H1 (cell line): ENCODE measurements around the gene RAN. TPM values are rescaled to one million over a fixed set of nuclear protein-coding genes. Genes with fewer than 3 reads are reported as not detected.

Source experiments
- ASH2L ChIP-seq: fragments of 200-600, 300-600 bp; sonication (generic); IDR thresholded peaks from one replicate; pipeline ENCODE4 v1.7.1; 2017; ENCODE audit warnings: low read length
- BACH1 ChIP-seq: IDR thresholded peaks from 2 replicates; pipeline ENCODE4 v1.6.1; 2012; ENCODE audit warnings: low read length, improper control_type of control experiment
- CHD2 ChIP-seq: IDR thresholded peaks from 2 replicates; pipeline ENCODE4 v1.6.1; 2012; ENCODE audit warnings: low read length, improper control_type of control experiment
- RFX5 ChIP-seq: IDR thresholded peaks from 2 replicates; pipeline ENCODE4 v1.6.1; 2011; ENCODE audit warnings: low read depth, low read length, improper control_type of control experiment, borderline replicate concordance
- SAP30 ChIP-seq: fragments of 300-600 bp; sonication (generic); IDR thresholded peaks from 2 replicates; pipeline ENCODE4 v1.7.1; 2012; ENCODE audit warnings: low read length, moderate library complexity, mild to moderate bottlenecking, inconsistent platforms; ENCODE audit not compliant: insufficient read depth, insufficient replicate concordance
- SUZ12 ChIP-seq: fragments of 200-600 bp; sonication (generic); IDR thresholded peaks from 2 replicates; pipeline ENCODE4 v1.6.1; 2012; ENCODE audit warnings: mild to moderate bottlenecking, inconsistent platforms, low read length, moderate library complexity, mixed read lengths
- TEAD4 ChIP-seq: IDR thresholded peaks from 2 replicates; pipeline ENCODE4 v1.6.1; 2012; ENCODE audit warnings: low read depth, low read length, inconsistent platforms, mixed read lengths
- polyA plus RNA-seq, 7 experiments: library from polyadenylated mRNA; depleted of rRNA in 3 of 7; stranded (reverse) in 5 of 7; unstranded in 2 of 7; fragments of >200 nt in 5 of 7; fragments of 200-250 nt in 2 of 7; gene quantifications; 1 replicate in 5 of 7; 2 replicates in 1 of 7; 4 replicates in 1 of 7; pipeline versions ENCODE4 v1.2.1 to v1.2.3, GENCODE V29; 2011 to 2013; ENCODE audit warnings: missing spikeins in 2 of 7, mixed read lengths in 2 of 7
- total RNA-seq: library from RNA; stranded (reverse); fragmentation: NEBNext Ultra II Directional; extraction: Animal tissue kit (Norgen Biotek cat#: 25700); gene quantifications from 2 replicates; pipeline ENCODE4 v1.2.1, GENCODE V29; 2021
- TF ChIP-seq, protein P1 (sequence below): fragments of 300-600 bp; sonication (generic); IDR thresholded peaks from 2 replicates; pipeline ENCODE4 v1.7.1; 2012; ENCODE audit warnings: low read length, moderate library complexity, mild to moderate bottlenecking, inconsistent platforms; ENCODE audit not compliant: insufficient replicate concordance

The RAN gene
- total and polyA plus RNA-seq, 2 of the 8 experiments (the other 6 are each of a cell fraction or from before 2014, with no cell fraction given) = 2,064 to 2,203 TPM

DNA sequence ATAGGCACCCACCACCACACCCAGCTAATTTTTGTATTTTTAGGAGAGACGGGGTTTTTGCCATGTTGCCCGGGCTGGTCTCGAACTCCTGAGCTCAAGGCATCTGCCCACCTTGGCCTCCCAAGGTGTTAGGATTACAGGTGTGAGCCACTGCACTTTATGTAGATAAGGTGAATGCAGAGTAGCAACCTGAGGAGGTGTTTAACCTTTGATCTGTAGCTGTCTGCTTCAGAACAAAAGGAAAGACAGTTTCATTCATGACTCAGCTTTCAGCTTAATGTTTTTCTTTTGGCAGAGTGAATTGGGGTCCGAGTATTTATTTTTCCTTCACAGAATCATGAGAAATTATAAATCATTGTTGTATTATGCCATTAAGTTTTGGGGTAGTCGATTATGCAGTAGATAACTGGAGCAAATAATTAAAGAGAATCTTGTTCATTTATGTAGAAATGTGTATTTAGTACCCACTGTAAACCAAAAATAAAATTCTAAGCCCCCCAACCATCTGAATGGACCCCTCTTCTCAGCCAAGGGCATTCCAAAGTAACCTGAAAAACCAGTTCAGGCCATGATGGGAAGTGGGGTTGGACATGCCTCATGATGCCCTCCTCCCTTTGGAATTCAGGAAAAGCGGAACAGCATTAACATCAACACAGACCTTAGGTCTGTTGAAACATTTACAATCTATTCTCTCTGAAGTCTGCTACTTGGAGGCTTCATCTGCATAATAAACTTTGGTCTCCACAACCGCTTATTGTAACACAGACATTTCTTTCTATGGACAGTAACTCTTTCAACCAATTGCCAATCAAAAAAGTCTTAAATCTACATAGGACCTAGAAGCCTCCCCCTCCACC lies 22.1 kb upstream of the RAN start (continued):
- peak; percentile 92 for TF ChIP-seq TEAD4
- TF ChIP-seq ASH2L = peak; percentile 95
- TF ChIP-seq, protein P1, sequence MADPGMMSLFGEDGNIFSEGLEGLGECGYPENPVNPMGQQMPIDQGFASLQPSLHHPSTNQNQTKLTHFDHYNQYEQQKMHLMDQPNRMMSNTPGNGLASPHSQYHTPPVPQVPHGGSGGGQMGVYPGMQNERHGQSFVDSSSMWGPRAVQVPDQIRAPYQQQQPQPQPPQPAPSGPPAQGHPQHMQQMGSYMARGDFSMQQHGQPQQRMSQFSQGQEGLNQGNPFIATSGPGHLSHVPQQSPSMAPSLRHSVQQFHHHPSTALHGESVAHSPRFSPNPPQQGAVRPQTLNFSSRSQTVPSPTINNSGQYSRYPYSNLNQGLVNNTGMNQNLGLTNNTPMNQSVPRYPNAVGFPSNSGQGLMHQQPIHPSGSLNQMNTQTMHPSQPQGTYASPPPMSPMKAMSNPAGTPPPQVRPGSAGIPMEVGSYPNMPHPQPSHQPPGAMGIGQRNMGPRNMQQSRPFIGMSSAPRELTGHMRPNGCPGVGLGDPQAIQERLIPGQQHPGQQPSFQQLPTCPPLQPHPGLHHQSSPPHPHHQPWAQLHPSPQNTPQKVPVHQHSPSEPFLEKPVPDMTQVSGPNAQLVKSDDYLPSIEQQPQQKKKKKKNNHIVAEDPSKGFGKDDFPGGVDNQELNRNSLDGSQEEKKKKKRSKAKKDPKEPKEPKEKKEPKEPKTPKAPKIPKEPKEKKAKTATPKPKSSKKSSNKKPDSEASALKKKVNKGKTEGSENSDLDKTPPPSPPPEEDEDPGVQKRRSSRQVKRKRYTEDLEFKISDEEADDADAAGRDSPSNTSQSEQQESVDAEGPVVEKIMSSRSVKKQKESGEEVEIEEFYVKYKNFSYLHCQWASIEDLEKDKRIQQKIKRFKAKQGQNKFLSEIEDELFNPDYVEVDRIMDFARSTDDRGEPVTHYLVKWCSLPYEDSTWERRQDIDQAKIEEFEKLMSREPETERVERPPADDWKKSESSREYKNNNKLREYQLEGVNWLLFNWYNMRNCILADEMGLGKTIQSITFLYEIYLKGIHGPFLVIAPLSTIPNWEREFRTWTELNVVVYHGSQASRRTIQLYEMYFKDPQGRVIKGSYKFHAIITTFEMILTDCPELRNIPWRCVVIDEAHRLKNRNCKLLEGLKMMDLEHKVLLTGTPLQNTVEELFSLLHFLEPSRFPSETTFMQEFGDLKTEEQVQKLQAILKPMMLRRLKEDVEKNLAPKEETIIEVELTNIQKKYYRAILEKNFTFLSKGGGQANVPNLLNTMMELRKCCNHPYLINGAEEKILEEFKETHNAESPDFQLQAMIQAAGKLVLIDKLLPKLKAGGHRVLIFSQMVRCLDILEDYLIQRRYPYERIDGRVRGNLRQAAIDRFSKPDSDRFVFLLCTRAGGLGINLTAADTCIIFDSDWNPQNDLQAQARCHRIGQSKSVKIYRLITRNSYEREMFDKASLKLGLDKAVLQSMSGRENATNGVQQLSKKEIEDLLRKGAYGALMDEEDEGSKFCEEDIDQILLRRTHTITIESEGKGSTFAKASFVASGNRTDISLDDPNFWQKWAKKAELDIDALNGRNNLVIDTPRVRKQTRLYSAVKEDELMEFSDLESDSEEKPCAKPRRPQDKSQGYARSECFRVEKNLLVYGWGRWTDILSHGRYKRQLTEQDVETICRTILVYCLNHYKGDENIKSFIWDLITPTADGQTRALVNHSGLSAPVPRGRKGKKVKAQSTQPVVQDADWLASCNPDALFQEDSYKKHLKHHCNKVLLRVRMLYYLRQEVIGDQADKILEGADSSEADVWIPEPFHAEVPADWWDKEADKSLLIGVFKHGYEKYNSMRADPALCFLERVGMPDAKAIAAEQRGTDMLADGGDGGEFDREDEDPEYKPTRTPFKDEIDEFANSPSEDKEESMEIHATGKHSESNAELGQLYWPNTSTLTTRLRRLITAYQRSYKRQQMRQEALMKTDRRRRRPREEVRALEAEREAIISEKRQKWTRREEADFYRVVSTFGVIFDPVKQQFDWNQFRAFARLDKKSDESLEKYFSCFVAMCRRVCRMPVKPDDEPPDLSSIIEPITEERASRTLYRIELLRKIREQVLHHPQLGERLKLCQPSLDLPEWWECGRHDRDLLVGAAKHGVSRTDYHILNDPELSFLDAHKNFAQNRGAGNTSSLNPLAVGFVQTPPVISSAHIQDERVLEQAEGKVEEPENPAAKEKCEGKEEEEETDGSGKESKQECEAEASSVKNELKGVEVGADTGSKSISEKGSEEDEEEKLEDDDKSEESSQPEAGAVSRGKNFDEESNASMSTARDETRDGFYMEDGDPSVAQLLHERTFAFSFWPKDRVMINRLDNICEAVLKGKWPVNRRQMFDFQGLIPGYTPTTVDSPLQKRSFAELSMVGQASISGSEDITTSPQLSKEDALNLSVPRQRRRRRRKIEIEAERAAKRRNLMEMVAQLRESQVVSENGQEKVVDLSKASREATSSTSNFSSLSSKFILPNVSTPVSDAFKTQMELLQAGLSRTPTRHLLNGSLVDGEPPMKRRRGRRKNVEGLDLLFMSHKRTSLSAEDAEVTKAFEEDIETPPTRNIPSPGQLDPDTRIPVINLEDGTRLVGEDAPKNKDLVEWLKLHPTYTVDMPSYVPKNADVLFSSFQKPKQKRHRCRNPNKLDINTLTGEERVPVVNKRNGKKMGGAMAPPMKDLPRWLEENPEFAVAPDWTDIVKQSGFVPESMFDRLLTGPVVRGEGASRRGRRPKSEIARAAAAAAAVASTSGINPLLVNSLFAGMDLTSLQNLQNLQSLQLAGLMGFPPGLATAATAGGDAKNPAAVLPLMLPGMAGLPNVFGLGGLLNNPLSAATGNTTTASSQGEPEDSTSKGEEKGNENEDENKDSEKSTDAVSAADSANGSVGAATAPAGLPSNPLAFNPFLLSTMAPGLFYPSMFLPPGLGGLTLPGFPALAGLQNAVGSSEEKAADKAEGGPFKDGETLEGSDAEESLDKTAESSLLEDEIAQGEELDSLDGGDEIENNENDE = peak; percentile 27
- TF ChIP-seq SAP30 = no peak
- no peak for TF ChIP-seq SUZ12
- TF ChIP-seq RFX5 = no peak
- TF ChIP-seq CHD2 = 0 out of 2 replicates have a peak, but pooled peaks have one; percentile 17
- no peak; the same call in 1 of the 2 replicates for TF ChIP-seq BACH1
